HepG2 (cell line): ENCODE results near the gene ZFHX3. TPM values are rescaled to one million over a fixed set of nuclear protein-coding genes. Genes with fewer than 3 reads are reported as not detected.

Experiments used
- HMGXB4 ChIP-seq, 2 experiments: sonication (generic) in 1 of 2; formaldehyde crosslinking in 1 of 2; IDR thresholded peaks; 2 replicates each; pipeline versions ENCODE4 v1.4.0 to v1.6.1; 2018 to 2020; ENCODE audit warnings: missing genetic modification reagents in 2 of 2, borderline replicate concordance in 1 of 2, low read depth in 1 of 2, mild to moderate bottlenecking in 1 of 2, missing biosample characterization in 1 of 2
- JUN ChIP-seq: sonication (generic); formaldehyde crosslinking; IDR thresholded peaks from 2 replicates; pipeline ENCODE4 v1.4.0; 2020; ENCODE audit warnings: mild to moderate bottlenecking, missing genetic modification reagents
- KDM4B ChIP-seq: sonication (generic); formaldehyde crosslinking; IDR thresholded peaks from 2 replicates; pipeline ENCODE4 v1.4.0; 2020; ENCODE audit warnings: missing genetic modification reagents
- MIER3 ChIP-seq: IDR thresholded peaks from 2 replicates; pipeline ENCODE4 v1.6.1; 2016; ENCODE audit warnings: missing compliant biosample characterization, borderline replicate concordance
- MXD4 ChIP-seq: IDR thresholded peaks from 2 replicates; pipeline ENCODE4 v1.6.1; 2016; ENCODE audit warnings: mild to moderate bottlenecking, missing biosample characterization, missing genetic modification reagents
- POLR2AphosphoS5 ChIP-seq: IDR thresholded peaks from 2 replicates; pipeline ENCODE4 v1.6.1; 2012; ENCODE audit warnings: low read depth, low read length
- RAD21 ChIP-seq: fragments of 450-650 bp; formaldehyde crosslinking; IDR thresholded peaks from 2 replicates; pipeline ENCODE4 v1.5.0; 2020; ENCODE audit warnings: mild to moderate bottlenecking
- SP5 ChIP-seq: IDR thresholded peaks from 2 replicates; pipeline ENCODE4 v1.6.1; 2016; ENCODE audit warnings: low read depth, borderline replicate concordance
- WIZ ChIP-seq: sonication (generic); formaldehyde crosslinking; IDR thresholded peaks from 2 replicates; pipeline ENCODE4 v1.5.1; 2020; ENCODE audit warnings: mild to moderate bottlenecking, missing genetic modification reagents
- ZBTB1 ChIP-seq: sonication (generic); formaldehyde crosslinking; IDR thresholded peaks from 2 replicates; pipeline ENCODE4 v1.4.0; 2020; ENCODE audit warnings: missing genetic modification reagents, borderline replicate concordance
- ZBTB7B ChIP-seq: sonication (generic); formaldehyde crosslinking; IDR thresholded peaks from 2 replicates; pipeline ENCODE4 v1.4.0; 2020; ENCODE audit warnings: missing genetic modification reagents
- ZKSCAN1 ChIP-seq: fragments of 150-350 bp; IDR thresholded peaks from 2 replicates; pipeline ENCODE4 v1.6.1; 2014; ENCODE audit warnings: low read length
- ZNF24 ChIP-seq: fragments of 450-650 bp; IDR thresholded peaks from 2 replicates; pipeline ENCODE4 v1.6.1; 2017; ENCODE audit warnings: antibody characterized with exemption, mild to moderate bottlenecking
- ZNF274 ChIP-seq: sonication (generic); formaldehyde crosslinking; IDR thresholded peaks from 2 replicates; pipeline ENCODE4 v1.5.1; 2020; ENCODE audit warnings: mild to moderate bottlenecking, missing genetic modification reagents
- ZNF3 ChIP-seq: IDR thresholded peaks from 2 replicates; pipeline ENCODE4 v1.7.0; 2017; ENCODE audit warnings: inconsistent platforms
- ZNF326 ChIP-seq: sonication (generic); formaldehyde crosslinking; IDR thresholded peaks from 2 replicates; pipeline ENCODE4 v1.4.0; 2020; ENCODE audit warnings: missing genetic modification reagents, borderline replicate concordance
- ZNF350 ChIP-seq: sonication (generic); formaldehyde crosslinking; IDR thresholded peaks from 2 replicates; pipeline ENCODE4 v1.4.0; 2020; ENCODE audit warnings: mild to moderate bottlenecking, low read depth, missing genetic modification reagents, borderline replicate concordance
- ZNF546 ChIP-seq: sonication (generic); formaldehyde crosslinking; conservative IDR thresholded peaks from 2 replicates; pipeline ENCODE4 v1.8.1; 2023; ENCODE audit warnings: mild to moderate bottlenecking, missing genetic modification reagents
- ZNF619 ChIP-seq: sonication (generic); formaldehyde crosslinking; IDR thresholded peaks from 2 replicates; pipeline ENCODE4 v1.4.0; 2020; ENCODE audit warnings: mild to moderate bottlenecking, missing genetic modification reagents
- ZZZ3 ChIP-seq: sonication (generic); formaldehyde crosslinking; IDR thresholded peaks from 2 replicates; pipeline ENCODE4 v1.4.0; 2020; ENCODE audit warnings: missing genetic modification reagents, mild to moderate bottlenecking, borderline replicate concordance
- polyA plus RNA-seq, 8 experiments: library from polyadenylated mRNA; depleted of rRNA in 3 of 8; stranded (reverse) in 7 of 8; unstranded in 1 of 8; fragments of >200 nt; fragmentation: Illumina TruSeq in 4 of 8; extraction: Trizol in 4 of 8; gene quantifications; 2 replicates each; pipeline versions ENCODE4 v1.2.1 to v1.2.3, GENCODE V29; 2011 to 2016; ENCODE audit warnings: low read depth in 4 of 8, missing spikeins in 1 of 8, mixed read lengths in 1 of 8; ENCODE audit not compliant: insufficient read depth in 1 of 8
- total RNA-seq, 5 experiments: library from RNA; depleted of rRNA; stranded (reverse); fragments of >200 nt; fragmentation: Illumina TruSeq; extraction: Trizol; gene quantifications; 2 replicates each; pipeline ENCODE4 v1.2.3, GENCODE V29; 2016; ENCODE audit warnings: low read depth in 1 of 5
- TF ChIP-seq, protein P1 (sequence below): sonication (generic); formaldehyde crosslinking; IDR thresholded peaks from 2 replicates; pipeline ENCODE4 v1.8.0; 2022; ENCODE audit warnings: mild to moderate bottlenecking, missing genetic modification reagents; ENCODE audit not compliant: insufficient replicate concordance
- TF ChIP-seq, protein P2 (sequence below): sonication (generic); formaldehyde crosslinking; IDR thresholded peaks from 2 replicates; pipeline ENCODE4 v1.4.0; 2020; ENCODE audit warnings: missing genetic modification reagents
- TF ChIP-seq, protein P3 (sequence below): sonication (generic); formaldehyde crosslinking; IDR thresholded peaks from 2 replicates; pipeline ENCODE4 v1.4.0; 2020; ENCODE audit warnings: missing genetic modification reagents
- TF ChIP-seq, protein P4 (sequence below): sonication (generic); formaldehyde crosslinking; IDR thresholded peaks from 2 replicates; pipeline ENCODE4 v1.5.0; 2020; ENCODE audit warnings: missing genetic modification reagents
- TF ChIP-seq, protein P5 (sequence below): sonication (generic); formaldehyde crosslinking; conservative IDR thresholded peaks from 2 replicates; pipeline ENCODE4 v1.4.0; 2020; ENCODE audit warnings: missing genetic modification reagents

Gene ZFHX3
- total and polyA plus RNA-seq, 2 of the 13 experiments (the other 11 are each of a cell fraction or from before 2014, with no cell fraction given) = 5.0 to 6.0 TPM

DNA sequence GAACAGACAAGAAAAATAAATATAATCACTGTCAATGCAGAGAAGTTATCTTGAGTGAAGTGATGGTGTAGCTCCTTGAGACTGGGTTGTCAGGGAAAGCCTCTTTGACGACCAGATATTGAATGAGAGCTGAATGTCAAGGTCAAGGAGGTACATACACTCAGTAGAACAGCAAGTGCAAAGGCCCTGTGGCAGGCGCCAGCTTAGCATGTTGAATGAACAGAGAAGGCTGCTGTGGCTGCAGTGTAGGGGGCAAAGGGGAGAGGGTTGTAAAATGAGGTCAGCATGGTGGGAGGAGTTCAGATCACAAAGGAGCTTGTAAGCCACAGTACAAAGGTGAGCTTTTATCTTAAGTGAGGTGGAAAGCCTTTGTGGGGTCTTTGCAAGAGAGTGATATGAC lies 111.5 kb downstream of the ZFHX3 start (continued):
- TF ChIP-seq, protein P1, sequence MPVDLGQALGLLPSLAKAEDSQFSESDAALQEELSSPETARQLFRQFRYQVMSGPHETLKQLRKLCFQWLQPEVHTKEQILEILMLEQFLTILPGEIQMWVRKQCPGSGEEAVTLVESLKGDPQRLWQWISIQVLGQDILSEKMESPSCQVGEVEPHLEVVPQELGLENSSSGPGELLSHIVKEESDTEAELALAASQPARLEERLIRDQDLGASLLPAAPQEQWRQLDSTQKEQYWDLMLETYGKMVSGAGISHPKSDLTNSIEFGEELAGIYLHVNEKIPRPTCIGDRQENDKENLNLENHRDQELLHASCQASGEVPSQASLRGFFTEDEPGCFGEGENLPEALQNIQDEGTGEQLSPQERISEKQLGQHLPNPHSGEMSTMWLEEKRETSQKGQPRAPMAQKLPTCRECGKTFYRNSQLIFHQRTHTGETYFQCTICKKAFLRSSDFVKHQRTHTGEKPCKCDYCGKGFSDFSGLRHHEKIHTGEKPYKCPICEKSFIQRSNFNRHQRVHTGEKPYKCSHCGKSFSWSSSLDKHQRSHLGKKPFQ (CRISPR knock-in tag) = no peak
- TF ChIP-seq ZNF546 (no peak), MIER3 (no peak), ZNF326 (CRISPR knock-in tag) (no peak), ZZZ3 (CRISPR knock-in tag) (no peak), RAD21 (CRISPR knock-in tag) (no peak), ZBTB7B (peak; percentile 44; the same call in 1 of the 2 replicates), SP5 (0 out of 2 replicates have a peak, but pooled peaks have one; percentile 20), ZNF24 (no peak), WIZ (CRISPR knock-in tag) (no peak), ZNF619 (CRISPR knock-in tag) (no peak), KDM4B (no peak), JUN (CRISPR knock-in tag) (no peak), ZNF350 (CRISPR knock-in tag) (no peak), ZBTB1 (CRISPR knock-in tag) (no peak), ZNF3 (CRISPR knock-in tag) (no peak), MXD4 (CRISPR knock-in tag) (no peak), POLR2AphosphoS5 (no peak), ZNF274 (CRISPR knock-in tag) (no peak), ZKSCAN1 (no peak), HMGXB4 (CRISPR knock-in tag; IDR thresholded peaks at IDR 0.05; ENCODE audit: borderline replicate concordance in 1 of 2, low read depth in 1 of 2) (no peak)
- TF ChIP-seq, protein P2, sequence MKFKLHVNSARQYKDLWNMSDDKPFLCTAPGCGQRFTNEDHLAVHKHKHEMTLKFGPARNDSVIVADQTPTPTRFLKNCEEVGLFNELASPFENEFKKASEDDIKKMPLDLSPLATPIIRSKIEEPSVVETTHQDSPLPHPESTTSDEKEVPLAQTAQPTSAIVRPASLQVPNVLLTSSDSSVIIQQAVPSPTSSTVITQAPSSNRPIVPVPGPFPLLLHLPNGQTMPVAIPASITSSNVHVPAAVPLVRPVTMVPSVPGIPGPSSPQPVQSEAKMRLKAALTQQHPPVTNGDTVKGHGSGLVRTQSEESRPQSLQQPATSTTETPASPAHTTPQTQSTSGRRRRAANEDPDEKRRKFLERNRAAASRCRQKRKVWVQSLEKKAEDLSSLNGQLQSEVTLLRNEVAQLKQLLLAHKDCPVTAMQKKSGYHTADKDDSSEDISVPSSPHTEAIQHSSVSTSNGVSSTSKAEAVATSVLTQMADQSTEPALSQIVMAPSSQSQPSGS (CRISPR knock-in tag) = no peak
- TF ChIP-seq, protein P3, sequence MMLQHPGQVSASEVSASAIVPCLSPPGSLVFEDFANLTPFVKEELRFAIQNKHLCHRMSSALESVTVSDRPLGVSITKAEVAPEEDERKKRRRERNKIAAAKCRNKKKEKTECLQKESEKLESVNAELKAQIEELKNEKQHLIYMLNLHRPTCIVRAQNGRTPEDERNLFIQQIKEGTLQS (CRISPR knock-in tag) = 0 out of 2 replicates have a peak, but pooled peaks have one; percentile 40
- TF ChIP-seq, protein P4, sequence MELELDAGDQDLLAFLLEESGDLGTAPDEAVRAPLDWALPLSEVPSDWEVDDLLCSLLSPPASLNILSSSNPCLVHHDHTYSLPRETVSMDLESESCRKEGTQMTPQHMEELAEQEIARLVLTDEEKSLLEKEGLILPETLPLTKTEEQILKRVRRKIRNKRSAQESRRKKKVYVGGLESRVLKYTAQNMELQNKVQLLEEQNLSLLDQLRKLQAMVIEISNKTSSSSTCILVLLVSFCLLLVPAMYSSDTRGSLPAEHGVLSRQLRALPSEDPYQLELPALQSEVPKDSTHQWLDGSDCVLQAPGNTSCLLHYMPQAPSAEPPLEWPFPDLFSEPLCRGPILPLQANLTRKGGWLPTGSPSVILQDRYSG (CRISPR knock-in tag) = no peak
- TF ChIP-seq, protein P5, sequence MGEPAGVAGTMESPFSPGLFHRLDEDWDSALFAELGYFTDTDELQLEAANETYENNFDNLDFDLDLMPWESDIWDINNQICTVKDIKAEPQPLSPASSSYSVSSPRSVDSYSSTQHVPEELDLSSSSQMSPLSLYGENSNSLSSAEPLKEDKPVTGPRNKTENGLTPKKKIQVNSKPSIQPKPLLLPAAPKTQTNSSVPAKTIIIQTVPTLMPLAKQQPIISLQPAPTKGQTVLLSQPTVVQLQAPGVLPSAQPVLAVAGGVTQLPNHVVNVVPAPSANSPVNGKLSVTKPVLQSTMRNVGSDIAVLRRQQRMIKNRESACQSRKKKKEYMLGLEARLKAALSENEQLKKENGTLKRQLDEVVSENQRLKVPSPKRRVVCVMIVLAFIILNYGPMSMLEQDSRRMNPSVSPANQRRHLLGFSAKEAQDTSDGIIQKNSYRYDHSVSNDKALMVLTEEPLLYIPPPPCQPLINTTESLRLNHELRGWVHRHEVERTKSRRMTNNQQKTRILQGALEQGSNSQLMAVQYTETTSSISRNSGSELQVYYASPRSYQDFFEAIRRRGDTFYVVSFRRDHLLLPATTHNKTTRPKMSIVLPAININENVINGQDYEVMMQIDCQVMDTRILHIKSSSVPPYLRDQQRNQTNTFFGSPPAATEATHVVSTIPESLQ = no peak
